Large intestine (tissue), 3 donors: Measurements from ENCODE around the gene LAPTM4A. TPM values are rescaled to one million over a fixed set of nuclear protein-coding genes. Genes with fewer than 3 reads are reported as not detected.

Experiments
- DNase-seq, 2 donors: peaks; one replicate each; pipeline versions ENCODE4 v3.0.0 to v3.0.0-alpha.2; 2013
- H3K27ac ChIP-seq: one replicate; pipeline ENCODE4 v1.5.1; 2013; ENCODE audit warnings: low read length
- H3K27me3 ChIP-seq: 2 replicates; pipeline ENCODE4 v1.6.1; 2013; ENCODE audit warnings: low read length; ENCODE audit not compliant: control insufficient read depth, insufficient read depth
- H3K36me3 ChIP-seq: 2 replicates; pipeline ENCODE4 v1.6.1; 2013; ENCODE audit warnings: low read length; ENCODE audit not compliant: control insufficient read depth, insufficient read depth
- H3K4me1 ChIP-seq: one replicate; pipeline ENCODE4 v1.6.1; 2013; ENCODE audit warnings: low read length; ENCODE audit not compliant: control insufficient read depth, insufficient read depth
- H3K4me3 ChIP-seq: one replicate; pipeline ENCODE4 v1.5.1; 2013; ENCODE audit warnings: low read length
- H3K9me3 ChIP-seq: one replicate; pipeline ENCODE4 v1.6.1; 2013; ENCODE audit warnings: mild to moderate bottlenecking, low read depth, low read length, moderate library complexity; ENCODE audit not compliant: control insufficient read depth
- WGBS: methylation state at CpG from one replicate; pipeline ENCODE4 v1.1.5; 2013; ENCODE audit warnings: low lambda C conversion rate; ENCODE audit not compliant: insufficient coverage; 5-methylcytosine and 5-hydroxymethylcytosine counted together
- polyA plus RNA-seq: library from polyadenylated mRNA; unstranded; fragments of 120-200 nt; gene quantifications from one replicate; pipeline ENCODE4 v1.2.1, GENCODE V29; 2013

LAPTM4A gene
- polyA plus RNA-seq, 1 donor = 294 TPM

GRCh38 chr2:20023688-20024087, 27.7 kb downstream of the LAPTM4A start:
- no peak overlapping the region for H3K27ac ChIP-seq
- no peaks in the 10 kb centered on the region for H3K27me3 ChIP-seq
- peaks cover 3% of the 10 kb centered on the region for H3K9me3 ChIP-seq
- peaks cover 7% of the 10 kb centered on the region for H3K36me3 ChIP-seq
- no peak overlapping the region for H3K4me3 ChIP-seq
- H3K4me1 ChIP-seq = no peaks in the 10 kb centered on the region
- 100% methylated on average over 2 of the region's 4 CpGs for WGBS
- DNase-seq = no peak

GRCh38 chr2:20021405-20022009, 29.9 kb downstream of the LAPTM4A start:
- DNase-seq = no peak
- no CpG with 5 or more reads among the region's 3 CpGs for WGBS

DNA sequence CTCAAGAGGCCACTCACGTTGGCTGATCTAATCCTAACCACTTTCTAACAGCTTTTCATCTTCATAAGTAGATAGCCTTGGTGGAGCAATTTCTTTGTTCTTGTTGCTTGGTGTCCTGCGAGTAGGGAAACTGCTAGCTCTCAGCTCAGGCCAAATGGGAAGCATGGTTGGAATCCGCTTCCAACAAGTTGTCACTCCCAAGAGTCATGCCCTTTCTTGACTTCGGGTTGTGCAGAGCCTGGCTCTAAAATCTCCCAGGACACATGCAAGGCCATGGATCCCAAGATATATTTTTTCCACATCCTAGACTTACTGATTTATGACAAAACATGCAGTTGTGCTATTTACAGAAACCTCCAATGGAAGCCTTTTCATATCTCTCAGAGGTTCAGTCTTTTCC, 31.7 kb downstream of the LAPTM4A start:
- Histone ChIP-seq H3K36me3 (no peaks in the 10 kb centered on the region), H3K27ac (no peak overlapping the region), H3K9me3 (peaks cover 3% of the 10 kb centered on the region), H3K27me3 (no peaks in the 10 kb centered on the region), H3K4me3 (no peak overlapping the region), H3K4me1 (no peaks in the 10 kb centered on the region)
- no peak for DNase-seq
- WGBS = no CpG with 5 or more reads among the region's 4 CpGs

More at GRCh38 chr2:20021405-20022009, 29.9 kb downstream of the LAPTM4A start:
- Histone ChIP-seq H3K4me3 (no peak overlapping the region), H3K27ac (no peak overlapping the region), H3K9me3 (peaks cover 3% of the 10 kb centered on the region), H3K36me3 (no peaks in the 10 kb centered on the region), H3K27me3 (no peaks in the 10 kb centered on the region), H3K4me1 (no peaks in the 10 kb centered on the region)

- H3K4me3 ChIP-seq = no peak overlapping the region
- peaks cover 2% of the 10 kb centered on the region for H3K27me3 ChIP-seq
- peaks cover 3% of the 10 kb centered on the region for H3K9me3 ChIP-seq
- WGBS = no CpG with 5 or more reads among the region's 2 CpGs
- no peak for DNase-seq
- H3K36me3 ChIP-seq = no peaks in the 10 kb centered on the region
- H3K4me1 ChIP-seq = no peaks in the 10 kb centered on the region
- no peak overlapping the region for H3K27ac ChIP-seq
Measured at GRCh38 chr2:20018601-20019152, 32.8 kb downstream of the LAPTM4A start.

DNA sequence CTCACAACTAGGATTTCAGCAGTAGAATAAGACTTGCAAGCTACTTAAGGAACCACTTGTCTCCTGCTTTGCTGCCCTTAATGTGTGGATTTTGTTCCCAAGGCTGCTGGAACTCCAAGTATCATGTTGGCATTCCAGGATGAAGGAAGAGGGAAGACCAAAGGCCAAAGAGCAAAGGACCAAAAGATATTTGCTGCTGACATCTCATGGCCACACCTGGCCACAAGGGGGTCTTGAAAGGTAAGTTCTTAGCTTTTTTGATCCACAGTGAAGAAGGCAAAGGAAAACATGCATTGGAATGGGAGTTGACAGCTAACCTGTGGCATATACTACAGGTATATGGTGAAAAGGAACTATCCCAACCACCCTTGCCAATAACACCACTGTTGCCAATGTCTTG, 35.1 kb downstream of the LAPTM4A start:
- DNase-seq = no peak

GRCh38 chr2:20015482-20016083, 35.8 kb downstream of the LAPTM4A start:
- H3K9me3 ChIP-seq = no peaks in the 10 kb centered on the region
- WGBS = no CpG with 5 or more reads among the region's 2 CpGs
- no peaks in the 10 kb centered on the region for H3K4me1 ChIP-seq
- peaks cover 29% of the 10 kb centered on the region for H3K27me3 ChIP-seq
- H3K4me3 ChIP-seq = no peak overlapping the region
- no peaks in the 10 kb centered on the region for H3K36me3 ChIP-seq
- peak; percentile 16 to 42 for DNase-seq
- no peak overlapping the region for H3K27ac ChIP-seq

More for the DNA sequence above, 35.1 kb downstream of the LAPTM4A start:
- no peaks in the 10 kb centered on the region for H3K4me1 ChIP-seq
- H3K9me3 ChIP-seq = peaks cover 1% of the 10 kb centered on the region
- H3K27ac ChIP-seq = no peak overlapping the region
- peaks cover 21% of the 10 kb centered on the region for H3K27me3 ChIP-seq
- H3K36me3 ChIP-seq = no peaks in the 10 kb centered on the region
- no peak overlapping the region for H3K4me3 ChIP-seq

DNA sequence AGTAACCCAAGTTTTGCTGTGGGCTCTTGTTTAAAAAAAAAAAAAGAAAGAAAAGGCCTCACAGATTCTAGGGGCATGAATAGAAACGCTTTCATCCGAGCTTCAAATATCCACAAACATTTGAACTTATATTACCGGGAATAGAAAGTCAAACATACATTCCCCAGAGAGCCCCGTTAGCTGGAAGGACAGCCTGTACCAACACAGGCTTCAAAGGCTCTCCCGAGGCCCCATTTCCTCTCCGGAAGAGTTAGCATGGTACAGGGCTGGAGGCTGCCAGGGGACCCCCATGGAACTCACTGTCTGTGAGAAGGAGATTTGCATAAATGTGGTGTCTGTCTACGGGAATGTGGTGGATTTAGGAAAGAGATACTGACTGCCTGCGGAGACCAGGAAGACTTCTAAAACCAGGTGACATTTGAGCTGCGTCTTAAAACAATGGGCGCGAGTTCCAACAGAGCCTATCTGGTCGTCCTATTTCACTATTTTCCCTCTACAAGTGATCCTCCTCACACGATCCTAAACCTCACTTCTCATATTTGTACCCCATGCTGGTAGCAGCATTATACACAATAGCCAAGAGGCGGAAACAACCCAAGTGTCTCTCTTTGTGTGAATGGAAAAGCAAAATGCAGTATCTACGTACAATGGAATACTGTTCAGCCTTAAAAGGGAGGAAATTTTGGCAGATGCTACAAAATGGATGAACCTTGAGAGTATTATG, 38.1 kb downstream of the LAPTM4A start:
- H3K9me3 ChIP-seq = no peaks in the 10 kb centered on the region
- H3K27ac ChIP-seq = no peak overlapping the region
- 40% methylated on average over 4 of the region's 15 CpGs for WGBS
- no peaks in the 10 kb centered on the region for H3K36me3 ChIP-seq
- peaks cover 37% of the 10 kb centered on the region for H3K27me3 ChIP-seq
- H3K4me1 ChIP-seq = no peaks in the 10 kb centered on the region
- peak overlapping the region; percentile 19 for H3K4me3 ChIP-seq
- DNase-seq = no peak

DNA sequence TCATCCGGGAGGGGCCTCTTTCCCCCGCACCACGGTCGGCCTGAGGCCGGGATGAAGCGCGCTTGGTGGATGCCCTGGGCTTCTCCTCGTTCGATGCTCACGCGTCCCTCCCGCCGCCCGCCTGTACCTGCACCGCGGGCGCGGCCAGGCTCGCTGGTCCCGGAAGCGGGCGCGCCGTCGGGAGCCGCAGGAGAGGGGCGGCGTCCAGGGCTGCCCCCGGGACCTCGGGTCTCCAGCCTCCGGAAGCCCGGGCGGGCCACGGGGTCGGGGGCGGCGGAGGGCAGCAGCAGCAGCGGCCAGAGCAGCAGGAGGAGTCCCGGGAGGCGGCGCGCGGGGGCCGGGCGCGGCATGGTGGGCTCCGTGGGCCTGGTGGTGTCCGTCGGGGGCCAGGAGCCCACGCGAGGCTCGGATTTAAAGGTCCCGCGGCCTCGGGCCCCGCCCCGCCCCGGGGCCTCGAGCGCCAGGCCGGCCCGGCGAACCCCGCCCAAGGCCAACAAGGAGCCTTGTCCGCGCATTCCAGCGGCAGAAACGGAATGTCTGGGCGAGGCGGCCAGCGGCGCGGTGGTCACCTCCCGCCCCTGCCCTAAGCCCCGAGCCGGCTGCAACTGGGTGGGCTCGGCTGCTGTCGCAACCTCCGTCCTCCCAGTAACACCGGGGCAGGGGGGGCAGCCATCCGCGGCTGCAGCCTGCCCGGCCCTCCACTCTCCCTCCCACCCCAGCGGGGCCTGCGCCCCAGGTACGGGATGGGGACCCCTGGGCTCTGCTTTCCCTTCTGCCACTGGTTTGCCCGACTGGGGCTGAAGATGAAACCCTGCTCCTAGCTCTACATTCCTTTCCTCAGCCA, 38.9 kb downstream of the LAPTM4A start, which contains the start of gene MATN3:
TSS of gene MATN3 (minus strand) at position 387 of the 844 bp plus-strand sequence. CDS start at position 350, 37 bp downstream.
- Histone ChIP-seq H3K4me3 (peak within 1 kb of the TSS; percentile 19), H3K27ac (no peak within 1 kb of the TSS), H3K4me1 (no peaks in the 10 kb centered on the region), H3K9me3 (no peaks in the 10 kb centered on the region), H3K36me3 (no peaks in the 10 kb centered on the region), H3K27me3 (peaks cover 37% of the 10 kb centered on the region)
- DNase-seq = peak in 1 of 2 donors; percentile 41
- no CpG with 5 or more reads among the region's 87 CpGs for WGBS

GRCh38 chr2:20012032-20012281, 39.5 kb downstream of the LAPTM4A start:
- H3K27me3 ChIP-seq = peaks cover 37% of the 10 kb centered on the region
- H3K4me1 ChIP-seq = no peaks in the 10 kb centered on the region
- no CpG with 5 or more reads among the region's 4 CpGs for WGBS
- H3K4me3 ChIP-seq = no peak overlapping the region
- H3K27ac ChIP-seq = no peak overlapping the region
- no peaks in the 10 kb centered on the region for H3K9me3 ChIP-seq
- no peaks in the 10 kb centered on the region for H3K36me3 ChIP-seq
- DNase-seq = no peak
